Parathyroid adenoma (tissue), 2 donors: ENCODE data around the gene CHID1.

Experiments
- H2AFZ ChIP-seq: fragments of 300-600 bp; sonication (generic); one replicate; pipeline ENCODE4 v1.7.0; 2017; ENCODE audit warnings: antibody characterized with exemption, mild to moderate bottlenecking
- H3K27ac ChIP-seq: fragments of 300-600 bp; sonication (generic); one replicate; pipeline ENCODE4 v1.7.0; 2017
- H3K27me3 ChIP-seq: fragments of 300-600 bp; sonication (generic); one replicate; pipeline ENCODE4 v1.7.0; 2017; ENCODE audit warnings: low read length; ENCODE audit not compliant: control insufficient read depth, insufficient read depth
- H3K36me3 ChIP-seq: fragments of 300-600 bp; sonication (generic); one replicate; pipeline ENCODE4 v1.7.0; 2017; ENCODE audit warnings: low read length; ENCODE audit not compliant: control insufficient read depth, insufficient read depth
- H3K4me1 ChIP-seq: fragments of 300-600 bp; sonication (generic); one replicate; pipeline ENCODE4 v1.7.0; 2017; ENCODE audit warnings: control low read depth
- H3K4me2 ChIP-seq: fragments of 300-600 bp; sonication (generic); one replicate; pipeline ENCODE4 v1.7.0; 2017; ENCODE audit warnings: low read length
- H3K4me3 ChIP-seq: fragments of 300-600 bp; sonication (generic); one replicate; pipeline ENCODE4 v1.7.0; 2017; ENCODE audit warnings: low read depth, low read length
- H3K79me2 ChIP-seq: fragments of 300-600 bp; sonication (generic); one replicate; pipeline ENCODE4 v1.7.0; 2017; ENCODE audit warnings: control low read depth
- H3K9ac ChIP-seq: fragments of 300-600 bp; sonication (generic); one replicate; pipeline ENCODE4 v1.7.0; 2017; ENCODE audit warnings: mild to moderate bottlenecking
- H3K9me3 ChIP-seq: fragments of 300-600 bp; sonication (generic); one replicate; pipeline ENCODE4 v1.7.0; 2017; ENCODE audit warnings: low read length; ENCODE audit not compliant: control insufficient read depth
- CTCF ChIP-seq: fragments of 300-600 bp; sonication (generic); IDR thresholded peaks from one replicate; pipeline ENCODE4 v1.7.0; 2017; ENCODE audit warnings: antibody characterized with exemption, mild to moderate bottlenecking
- donor health status: primary hyperparathyroidism.

CHID1 gene

GRCh38 chr11:832529-833113, 78.0 kb downstream of the CHID1 start, which contains the start of gene CD151:
TSS of gene CD151 (plus strand) at chr11:832952. CDS start at chr11:836070, 3,118 bp downstream.
- TF ChIP-seq CTCF, result no peak
- no peak within 1 kb of the TSS for H3K9ac ChIP-seq
- H3K4me3 ChIP-seq, result peak within 1 kb of the TSS; percentile 54
- no peak within 1 kb of the TSS for H3K27ac ChIP-seq
- H3K79me2 ChIP-seq, result no peaks in the 10 kb centered on the region
- H3K27me3 ChIP-seq, result no peaks in the 10 kb centered on the region
- peaks cover 2% of the 10 kb centered on the region for H3K4me1 ChIP-seq
- peak within 1 kb of the TSS; percentile 68 for H2AFZ ChIP-seq
- H3K4me2 ChIP-seq, result peak within 1 kb of the TSS; percentile 67
- H3K36me3 ChIP-seq, result no peaks in the 10 kb centered on the region
- no peaks in the 10 kb centered on the region for H3K9me3 ChIP-seq

DNA sequence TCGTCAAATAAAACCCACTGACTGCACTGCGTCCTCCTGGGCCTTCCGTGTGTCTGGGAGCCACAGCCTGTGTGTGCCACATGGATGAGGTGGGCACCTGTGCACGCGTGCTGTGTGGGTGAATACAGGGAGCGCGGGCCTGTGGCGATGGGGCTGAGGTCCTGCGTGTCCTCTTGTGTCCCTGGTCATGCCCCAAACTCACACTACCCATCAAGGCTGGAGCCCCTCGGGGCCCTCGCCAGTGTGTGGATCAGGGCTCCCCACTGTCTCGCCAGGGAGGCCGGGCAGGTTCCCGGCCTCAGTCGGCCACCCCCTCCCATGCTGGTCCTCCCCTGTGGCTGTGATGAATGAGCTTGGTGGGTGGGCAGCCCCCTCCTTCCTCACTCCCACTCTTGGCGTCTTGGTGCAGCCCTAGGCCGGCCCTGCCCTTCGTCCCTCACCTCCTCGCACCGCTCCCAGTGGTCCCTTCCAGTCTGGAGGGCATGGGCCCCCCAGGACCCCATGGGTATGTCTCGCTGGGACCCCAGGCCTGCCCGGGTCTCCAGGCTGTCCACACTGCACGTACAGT, 78.6 kb downstream of the CHID1 start:
- Histone ChIP-seq H3K27ac (no peak overlapping the region), H3K4me2 (peak overlapping the region; percentile 21), H3K79me2 (no peaks in the 10 kb centered on the region), H3K36me3 (no peaks in the 10 kb centered on the region), H3K27me3 (no peaks in the 10 kb centered on the region), H3K9ac (no peak overlapping the region), H3K4me3 (peak overlapping the region; percentile 20), H3K4me1 (peaks cover 2% of the 10 kb centered on the region), H2AFZ (peak overlapping the region; percentile 68), H3K9me3 (no peaks in the 10 kb centered on the region)
- no peak for TF ChIP-seq CTCF

DNA sequence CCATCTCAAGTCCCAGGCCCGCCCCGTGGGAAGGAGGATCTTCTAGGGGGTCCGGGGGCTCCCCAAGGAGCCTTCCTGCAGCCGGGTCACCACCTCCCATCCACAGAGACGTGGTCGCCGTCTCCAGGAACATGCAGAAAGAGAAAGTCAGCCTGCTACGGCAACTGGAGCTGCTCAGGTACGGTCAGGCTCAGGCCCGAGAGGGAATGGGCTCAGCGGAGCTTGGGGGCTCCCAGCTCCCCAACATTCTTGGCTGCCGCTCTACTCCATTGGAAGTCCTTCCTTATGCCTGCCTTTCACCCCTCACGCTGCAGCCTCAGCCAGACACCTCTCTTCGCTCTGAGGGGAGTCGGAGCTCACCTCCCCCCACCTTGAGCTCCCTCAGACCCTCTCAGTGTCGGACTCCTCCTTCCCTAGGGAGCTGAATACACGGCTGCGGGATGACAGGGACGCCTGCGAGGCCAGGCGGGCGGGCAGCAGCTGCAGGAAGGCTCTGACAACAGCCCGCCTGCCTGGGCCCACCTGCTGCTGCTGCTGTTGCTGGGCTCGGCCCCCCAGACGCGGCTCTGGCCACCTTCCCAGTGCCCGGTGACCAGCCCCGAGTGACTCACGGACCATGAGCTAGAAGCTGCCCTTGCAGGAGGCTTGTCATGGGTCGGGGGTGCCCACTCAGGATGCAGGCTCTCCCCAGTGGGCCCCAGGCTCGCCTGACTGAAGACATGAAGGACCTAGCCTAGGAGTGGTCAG, 79.3 kb downstream of the CHID1 start:
- H3K79me2 ChIP-seq, result no peaks in the 10 kb centered on the region

GRCh38 chr11:830295-831117, 80.1 kb downstream of the CHID1 start:
- Histone ChIP-seq H3K27me3 (no peaks in the 10 kb centered on the region), H3K4me2 (peak overlapping the region; percentile 57), H3K9me3 (no peaks in the 10 kb centered on the region), H3K4me3 (peak overlapping the region; percentile 25), H3K79me2 (no peaks in the 10 kb centered on the region), H3K36me3 (no peaks in the 10 kb centered on the region), H2AFZ (peak overlapping the region; percentile 38), H3K9ac (no peak overlapping the region), H3K4me1 (peaks cover 2% of the 10 kb centered on the region), H3K27ac (no peak overlapping the region)
- no peak for TF ChIP-seq CTCF

More for the DNA sequence above, 79.3 kb downstream of the CHID1 start:
- Histone ChIP-seq H3K27ac (no peak overlapping the region), H3K9ac (no peak overlapping the region), H3K4me1 (peaks cover 2% of the 10 kb centered on the region), H3K9me3 (no peaks in the 10 kb centered on the region), H3K4me2 (no peak overlapping the region), H3K27me3 (no peaks in the 10 kb centered on the region), H2AFZ (no peak overlapping the region), H3K36me3 (no peaks in the 10 kb centered on the region), H3K4me3 (no peak overlapping the region)
- no peak for TF ChIP-seq CTCF
